ENCODE measurements around the gene C22orf42.

- TF ChIP-seq CTCF (IDR thresholded peaks at IDR 0.05; ENCODE audit: insufficient read depth, low read length) (no peak), POLR2AphosphoS5 (IDR thresholded peaks at IDR 0.05; ENCODE audit: low read depth) (no peak), REST (IDR thresholded peaks at IDR 0.05; ENCODE audit: insufficient replicate concordance, low read depth) (no peak), SPI1 (IDR thresholded peaks at IDR 0.05; ENCODE audit: borderline replicate concordance, low read depth) (no peak), GABPA (IDR thresholded peaks at IDR 0.05; ENCODE audit: low read depth) (no peak)
These were observed 49.6 kb upstream of the C22orf42 start for GRCh38 chr22:32208681-32209080.
